HG02884 (cell line): ENCODE data around the gene LNPEP.
A peak's percentile ranks its signal among the peaks of the same experiment; 100 is the strongest.
"Not testable (repeated sequence)": the region's sequence is repeated elsewhere in the genome, so short reads cannot be mapped to it uniquely, and the experiment has no call there.

ENCODE experiments used
- ATAC-seq: cut with Tn5 transposase; IDR thresholded peaks from one replicate; pipeline ENCODE4 v1.9.1; 2021; ENCODE audit warnings: mild to moderate bottlenecking, moderate library complexity; ENCODE audit not compliant: unreplicated experiment

The LNPEP gene

GRCh38 chr5:96928931-96929708, 6.8 kb upstream of the LNPEP start:
- ATAC-seq: no peak

GRCh38 chr5:96930058-96930457, 5.8 kb upstream of the LNPEP start:
- no peak for ATAC-seq

DNA sequence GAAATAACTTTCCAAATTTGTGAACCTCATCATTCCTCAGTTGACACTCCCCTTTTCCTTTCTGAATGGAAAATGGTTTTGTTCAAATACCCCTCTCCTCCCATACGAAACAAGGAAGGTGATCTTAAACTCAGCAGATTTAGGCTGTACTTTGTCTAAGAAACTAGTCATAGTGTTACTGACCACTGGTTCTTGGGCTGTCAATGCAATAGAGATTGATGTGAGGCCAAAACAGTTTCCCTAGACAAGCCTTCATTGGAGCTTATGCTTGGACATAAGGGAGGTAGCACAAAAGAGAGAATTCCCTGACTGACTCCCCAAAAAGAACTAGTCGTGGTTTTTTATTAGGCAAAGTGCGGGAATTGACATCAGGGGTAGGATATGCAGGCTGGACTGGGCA, 5.3 kb upstream of the LNPEP start:
- ATAC-seq: no peak

- ATAC-seq: not testable (repeated sequence)
Measured at GRCh38 chr5:96931037-96931436, 4.8 kb upstream of the LNPEP start.

DNA sequence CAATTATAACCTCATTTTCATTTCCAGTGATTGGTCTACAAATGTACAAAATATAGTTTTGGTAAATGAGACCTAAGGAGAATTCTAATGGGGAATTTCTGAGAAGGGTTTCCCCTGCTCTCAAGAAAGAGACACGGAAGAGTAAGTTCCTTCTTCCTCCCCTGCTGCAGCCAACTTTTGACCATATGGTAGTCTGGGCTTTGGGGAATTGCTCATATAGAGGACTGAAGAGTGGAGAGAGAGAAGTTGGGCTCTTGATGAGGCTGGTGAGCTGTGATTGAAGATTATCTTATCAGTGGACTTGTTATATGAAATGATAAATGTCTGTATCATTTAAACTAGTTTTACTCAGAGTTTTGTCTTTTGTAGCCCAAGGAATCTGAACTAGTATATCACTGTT, 4.3 kb upstream of the LNPEP start:
- no peak for ATAC-seq

DNA sequence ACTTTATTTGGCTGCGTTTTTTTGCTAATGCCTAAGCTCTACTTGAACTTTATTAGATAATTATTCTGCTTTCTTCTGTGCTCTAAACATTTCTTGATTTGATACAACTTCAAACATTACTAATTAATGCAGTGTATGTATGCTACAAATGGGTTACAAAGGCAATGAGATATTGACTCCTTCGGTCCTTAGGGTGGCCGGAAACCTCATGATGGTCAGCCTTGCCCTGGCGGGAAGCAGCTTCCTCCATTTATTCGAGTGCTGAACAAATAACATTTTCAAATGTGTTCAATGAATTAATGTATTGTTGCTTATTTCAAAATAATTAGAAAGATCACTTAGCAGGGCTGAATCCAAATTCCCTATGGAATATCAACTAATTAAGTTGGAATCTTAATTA, 3.9 kb upstream of the LNPEP start:
- no peak for ATAC-seq

GRCh38 chr5:96933764-96934707, 1.8 kb upstream of the LNPEP start:
- ATAC-seq: no peak

- peak; percentile 49 for ATAC-seq
Measured at GRCh38 chr5:96934708-96935558, 947 bp upstream of the LNPEP start.

DNA sequence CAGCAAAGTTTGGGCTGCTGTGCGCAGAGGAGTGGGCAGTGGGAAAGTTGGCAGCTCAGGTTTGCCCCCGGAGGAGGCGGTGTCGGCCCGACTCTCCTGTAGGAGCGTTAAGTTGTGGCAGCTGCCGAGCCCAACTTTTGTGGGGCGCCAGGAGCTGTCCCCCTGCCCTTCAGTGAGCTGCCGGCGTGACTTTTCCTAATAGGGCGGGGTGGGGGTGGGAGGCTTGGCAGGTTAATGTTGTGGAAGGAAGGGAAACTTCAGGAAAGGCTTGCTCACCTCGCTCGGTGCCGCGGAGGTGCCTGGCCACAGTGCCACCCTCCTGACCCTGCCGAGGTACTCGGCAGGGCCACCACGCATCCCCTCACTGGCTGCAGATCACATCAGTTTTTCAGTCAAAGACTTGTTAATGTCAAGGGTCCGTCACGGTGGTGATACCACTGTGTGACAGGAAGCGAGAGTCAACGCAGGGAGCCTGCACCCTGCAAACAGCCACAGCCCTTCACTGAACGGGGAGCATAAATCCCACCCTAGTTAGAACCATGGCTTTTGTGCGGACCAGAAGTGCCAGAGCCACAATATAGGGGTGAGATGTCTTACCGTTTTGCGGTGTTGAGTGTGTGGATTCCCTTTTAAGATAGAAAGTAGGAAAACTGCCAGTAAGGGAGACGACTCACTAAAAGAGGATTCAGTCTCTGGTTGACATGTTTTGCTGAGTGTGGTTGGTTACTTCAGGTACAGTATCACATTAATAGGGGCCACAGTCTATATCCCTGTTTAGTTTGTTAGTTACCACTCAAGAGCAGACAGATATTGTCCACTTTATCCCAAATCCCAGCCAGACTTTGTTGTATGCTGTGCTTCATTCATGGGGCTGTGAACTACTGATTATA, 796 bp downstream of the LNPEP start:
- peak; percentile 17 for ATAC-seq

DNA sequence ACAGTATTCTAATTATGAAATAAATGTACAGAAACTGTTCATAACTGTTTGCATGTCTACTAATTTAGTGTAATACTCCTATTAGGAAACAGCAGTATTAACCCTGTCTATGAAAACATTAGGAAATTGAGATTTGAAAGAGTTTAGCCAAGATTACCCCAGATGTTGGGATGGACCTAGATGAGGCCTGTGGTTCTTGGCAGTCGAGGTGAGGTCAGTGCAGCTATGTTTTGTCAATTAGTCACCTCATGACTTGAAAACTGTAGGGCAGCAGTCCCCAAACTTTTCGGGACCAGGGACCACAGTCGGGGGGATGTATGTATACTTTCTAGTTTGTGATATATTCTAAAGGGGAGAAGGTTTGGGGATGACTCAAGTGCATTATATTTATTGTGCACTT, 4.7 kb downstream of the LNPEP start:
- no peak for ATAC-seq

DNA sequence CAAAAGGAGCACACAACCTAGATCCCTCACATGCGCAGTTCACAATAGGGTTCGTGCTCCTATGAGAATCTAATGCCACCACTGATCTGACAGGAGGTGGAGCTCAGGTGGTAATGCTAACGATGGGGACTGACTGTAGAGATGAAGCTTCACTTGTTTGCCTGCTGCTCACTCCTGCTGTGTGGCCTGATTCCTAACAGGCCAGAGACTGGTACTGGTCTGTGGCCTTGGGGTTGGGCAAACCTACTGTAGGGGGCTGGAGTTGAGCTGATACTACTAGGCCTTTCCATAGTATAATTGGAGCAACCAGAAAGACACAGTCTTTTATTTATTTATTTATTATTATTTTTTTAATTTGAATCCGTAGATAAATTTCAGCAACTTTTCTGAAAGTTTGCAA, 5.3 kb downstream of the LNPEP start:
- ATAC-seq: no peak

- ATAC-seq: no peak
Measured at GRCh38 chr5:96942078-96942477, 6.2 kb downstream of the LNPEP start.

DNA sequence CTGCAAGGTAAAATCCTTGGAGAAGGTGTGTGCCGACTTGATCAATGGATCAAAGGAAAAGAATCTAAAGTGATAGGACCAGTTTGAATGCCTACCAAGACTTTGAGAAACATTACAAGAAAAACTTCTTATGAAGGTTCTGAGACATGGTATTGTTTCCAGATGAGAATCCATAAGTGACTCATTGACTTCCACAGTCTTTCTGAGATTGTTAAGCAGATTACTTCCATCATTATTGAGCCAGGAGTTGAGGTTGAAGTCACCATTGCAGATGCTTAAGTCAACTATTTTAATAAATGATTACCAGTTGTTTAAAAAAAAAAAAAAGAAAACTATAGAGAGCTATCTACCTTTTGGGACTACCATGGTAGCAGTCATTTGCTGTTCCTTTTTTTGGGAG, 7.0 kb downstream of the LNPEP start:
- no peak for ATAC-seq

- ATAC-seq: no peak
Measured at GRCh38 chr5:96943799-96944198, 7.9 kb downstream of the LNPEP start.

- ATAC-seq: no peak
Measured at GRCh38 chr5:96945144-96945897, 9.4 kb downstream of the LNPEP start.

DNA sequence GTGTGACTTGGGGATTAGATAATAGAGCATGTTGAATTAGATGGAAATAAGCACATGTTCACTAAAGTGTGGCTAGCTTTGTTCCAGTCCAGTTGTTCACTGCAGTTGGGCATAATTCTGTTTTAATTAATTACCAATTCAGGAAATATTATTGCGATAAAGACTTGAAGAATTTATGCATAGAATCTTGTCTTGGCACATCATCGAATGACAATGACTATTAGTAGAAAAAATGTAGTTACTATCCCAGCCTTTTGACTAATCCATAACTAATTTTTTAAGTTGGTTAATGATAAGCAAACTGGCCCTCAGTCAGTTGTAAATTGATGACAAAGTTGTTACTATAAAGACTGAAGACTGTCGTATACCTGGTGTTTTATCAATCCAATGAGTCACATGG, 10.5 kb downstream of the LNPEP start:
- no peak for ATAC-seq

DNA sequence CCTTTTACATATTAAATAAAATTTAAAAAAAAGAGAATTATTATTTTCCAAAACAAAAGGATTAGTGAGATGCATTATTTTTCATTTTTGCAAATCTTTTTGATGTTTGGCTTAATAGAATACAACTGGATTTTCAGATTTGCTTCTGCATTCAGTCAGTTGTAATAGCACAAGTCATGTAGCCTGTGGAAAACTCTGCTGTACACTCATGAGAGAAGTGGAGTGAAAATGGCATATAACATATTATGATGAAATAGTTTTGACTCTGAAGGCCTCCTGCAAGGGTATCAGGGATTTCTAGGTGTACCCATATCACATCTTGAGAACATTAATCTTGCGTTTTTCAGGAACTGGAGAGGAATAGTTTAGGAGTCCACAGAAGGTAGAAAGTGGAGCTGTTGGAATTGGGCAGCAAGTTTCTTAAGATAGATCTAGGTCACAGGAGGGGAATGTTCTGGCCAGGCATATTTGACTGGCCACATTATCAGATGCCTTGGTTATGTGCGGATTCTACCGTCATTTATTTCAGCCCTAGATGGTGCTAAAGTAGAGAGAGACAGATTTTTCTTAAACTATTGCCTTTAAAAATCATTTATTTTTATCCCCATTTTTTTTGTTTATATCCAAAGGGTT, 16.4 kb downstream of the LNPEP start:
- no peak for ATAC-seq

- no peak for ATAC-seq
Measured at GRCh38 chr5:96952974-96953730, 17.3 kb downstream of the LNPEP start.
